ENCODE data around the gene MYO7B. TPM values are rescaled to one million over a fixed set of nuclear protein-coding genes. Genes with fewer than 3 reads are reported as not detected.

MYO7B gene
- total RNA-seq, 2 experiments from 2014 or later: 0.65 to 1.2 TPM

DNA sequence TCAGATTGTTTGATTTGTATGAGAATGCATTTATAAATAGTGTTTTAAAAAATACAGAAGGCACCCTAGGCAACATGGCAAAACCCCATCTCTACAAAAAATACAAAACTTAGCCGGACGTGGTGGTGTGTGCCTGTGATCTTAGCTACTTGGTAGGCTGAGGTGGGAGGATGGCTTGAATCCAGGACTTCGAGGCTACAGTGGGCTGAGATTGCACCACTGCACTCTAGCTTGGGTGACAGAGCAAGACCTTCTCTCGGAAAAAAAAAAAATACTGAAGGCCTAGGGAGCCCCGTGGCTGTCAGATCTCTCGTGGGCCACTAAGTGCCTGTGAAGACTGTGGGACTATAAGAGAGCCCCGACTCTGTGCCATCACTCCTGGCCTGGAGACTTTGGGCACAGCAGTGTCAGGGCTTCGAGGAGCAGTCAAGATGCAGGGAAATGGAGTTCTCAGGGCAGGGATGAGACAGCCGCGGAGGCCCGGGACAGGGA lies 40.5 kb downstream of the MYO7B start:
- Mint-ChIP-seq H3K4me3 (no peak overlapping the region), H3K27ac (no peak overlapping the region), H3K36me3 (ENCODE audit: low read depth) (no peaks in the 10 kb centered on the region), H3K4me1 (ENCODE audit: low read depth) (peaks cover 15% of the 10 kb centered on the region), H3K9me3 (no peaks in the 10 kb centered on the region), H3K27me3 (no peaks in the 10 kb centered on the region)
- TF ChIP-seq, protein P1, sequence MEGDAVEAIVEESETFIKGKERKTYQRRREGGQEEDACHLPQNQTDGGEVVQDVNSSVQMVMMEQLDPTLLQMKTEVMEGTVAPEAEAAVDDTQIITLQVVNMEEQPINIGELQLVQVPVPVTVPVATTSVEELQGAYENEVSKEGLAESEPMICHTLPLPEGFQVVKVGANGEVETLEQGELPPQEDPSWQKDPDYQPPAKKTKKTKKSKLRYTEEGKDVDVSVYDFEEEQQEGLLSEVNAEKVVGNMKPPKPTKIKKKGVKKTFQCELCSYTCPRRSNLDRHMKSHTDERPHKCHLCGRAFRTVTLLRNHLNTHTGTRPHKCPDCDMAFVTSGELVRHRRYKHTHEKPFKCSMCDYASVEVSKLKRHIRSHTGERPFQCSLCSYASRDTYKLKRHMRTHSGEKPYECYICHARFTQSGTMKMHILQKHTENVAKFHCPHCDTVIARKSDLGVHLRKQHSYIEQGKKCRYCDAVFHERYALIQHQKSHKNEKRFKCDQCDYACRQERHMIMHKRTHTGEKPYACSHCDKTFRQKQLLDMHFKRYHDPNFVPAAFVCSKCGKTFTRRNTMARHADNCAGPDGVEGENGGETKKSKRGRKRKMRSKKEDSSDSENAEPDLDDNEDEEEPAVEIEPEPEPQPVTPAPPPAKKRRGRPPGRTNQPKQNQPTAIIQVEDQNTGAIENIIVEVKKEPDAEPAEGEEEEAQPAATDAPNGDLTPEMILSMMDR (IDR thresholded peaks at IDR 0.05): no peak
- CTCF ChIA-PET: interaction anchor here (1.0 to 3.5 kb wide), 3 partner anchors 11 to 77 kb away, joined by 3 to 26 read pairs (median 4); no protein-coding TSS in a partner anchor
- no peak for ATAC-seq
- intact Hi-C loops (cut with micrococcal nuclease): no loop called here
- POLR2A ChIA-PET: no interaction called here
- DNase-seq: no peak

DNA sequence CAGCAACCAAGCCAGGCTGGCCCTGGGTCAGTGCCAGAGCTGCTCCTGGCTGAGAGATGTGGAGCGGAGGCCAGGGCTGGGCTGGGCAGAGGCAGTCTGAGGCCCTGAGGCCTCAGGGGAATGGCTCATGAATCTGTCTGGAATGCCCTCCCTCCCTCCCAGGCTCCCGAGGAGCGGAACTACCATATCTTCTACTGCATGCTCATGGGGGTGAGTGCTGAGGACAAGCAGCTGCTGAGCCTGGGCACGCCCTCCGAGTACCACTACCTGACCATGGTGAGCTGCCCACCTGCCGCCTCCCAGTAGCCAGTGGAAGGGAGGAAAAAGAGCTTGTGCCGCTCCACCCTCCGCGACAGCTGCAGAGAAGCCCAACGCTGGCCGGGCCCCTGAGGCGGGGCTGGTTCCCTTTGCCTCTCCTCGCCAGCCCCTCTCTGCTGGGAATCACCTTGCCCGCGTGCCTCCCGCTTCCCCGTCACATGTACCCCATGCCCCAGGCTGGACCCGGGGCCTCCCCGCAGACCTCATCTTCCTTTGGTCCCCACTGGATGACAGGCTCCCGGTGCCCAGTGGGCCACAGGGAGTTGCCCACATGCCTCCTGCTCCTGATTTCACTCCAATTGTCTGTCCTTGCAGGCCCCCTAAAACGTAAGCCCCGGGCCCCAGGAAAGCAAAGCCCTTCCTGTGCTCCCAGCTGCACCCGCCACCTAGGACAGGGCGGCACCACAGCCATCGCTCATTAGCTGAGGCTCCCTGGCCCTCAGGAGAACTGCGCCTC lies 41.1 kb downstream of the MYO7B start:
- no peaks in the 10 kb centered on the region for H3K27me3 Mint-ChIP-seq
- ATAC-seq: no peak
- ChIA-PET CTCF (interaction anchor here (3.5 kb wide), 1 partner anchor 14 kb away, joined by 26 read pairs; no protein-coding TSS in a partner anchor), POLR2A (no interaction called here)
- no peaks in the 10 kb centered on the region for H3K9me3 Mint-ChIP-seq
- H3K4me3 Mint-ChIP-seq: no peak overlapping the region
- TF ChIP-seq, protein P1 (IDR thresholded peaks at IDR 0.05): no peak
- no peak overlapping the region for H3K27ac Mint-ChIP-seq
- DNase-seq: no peak
- intact Hi-C loops (cut with micrococcal nuclease): no loop called here
- peaks cover 15% of the 10 kb centered on the region for H3K4me1 Mint-ChIP-seq (ENCODE audit: low read depth)
- H3K36me3 Mint-ChIP-seq (ENCODE audit: low read depth): no peaks in the 10 kb centered on the region

DNA sequence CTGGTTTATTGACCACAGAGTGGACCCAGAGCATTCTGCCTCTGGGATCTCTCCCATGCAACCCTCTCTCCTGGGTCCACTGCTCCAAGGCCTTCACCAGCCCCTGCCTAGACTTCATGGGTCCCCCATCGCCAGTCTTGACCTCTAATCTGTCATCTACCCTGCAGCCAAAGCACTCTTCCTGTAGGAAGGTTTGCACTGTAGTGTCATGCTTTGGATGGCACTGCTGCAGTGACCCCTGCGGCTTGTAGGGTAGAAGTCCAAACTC lies 41.7 kb downstream of the MYO7B start:
- TF ChIP-seq, protein P1 (IDR thresholded peaks at IDR 0.05): no peak
- Mint-ChIP-seq H3K27me3 (no peaks in the 10 kb centered on the region), H3K9me3 (no peaks in the 10 kb centered on the region), H3K4me1 (ENCODE audit: low read depth) (peaks cover 15% of the 10 kb centered on the region), H3K27ac (no peak overlapping the region), H3K4me3 (no peak overlapping the region), H3K36me3 (ENCODE audit: low read depth) (no peaks in the 10 kb centered on the region)
- POLR2A ChIA-PET: no interaction called here
- DNase-seq (no peak), ATAC-seq (no peak)
- intact Hi-C loops (cut with micrococcal nuclease): no loop called here
- CTCF ChIA-PET: interaction anchor here (3.5 kb wide), 1 partner anchor 14 kb away, joined by 26 read pairs; no protein-coding TSS in a partner anchor

DNA sequence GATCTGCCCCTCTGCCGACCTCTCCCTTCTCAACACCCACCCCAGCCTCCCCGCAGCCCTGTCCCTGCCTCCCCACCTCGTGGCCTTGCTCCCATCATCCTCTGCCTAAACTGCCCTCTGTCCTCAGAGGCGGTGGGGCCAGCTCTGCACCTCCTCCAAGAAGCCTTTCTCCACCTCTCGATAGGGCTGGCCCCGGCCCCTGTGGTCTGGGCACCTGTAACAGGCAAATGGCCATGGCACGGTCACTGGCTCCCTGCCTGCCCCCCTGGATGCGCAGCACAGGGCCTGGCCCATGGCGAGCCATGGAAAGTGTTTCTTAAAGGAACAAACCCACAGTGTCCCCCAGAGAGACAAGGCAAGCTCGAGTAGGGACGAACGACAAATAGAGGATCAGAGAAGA lies 42.0 kb downstream of the MYO7B start:
- CTCF ChIA-PET: interaction anchor here (3.5 kb wide), 1 partner anchor 13 kb away, joined by 26 read pairs; no protein-coding TSS in a partner anchor

DNA sequence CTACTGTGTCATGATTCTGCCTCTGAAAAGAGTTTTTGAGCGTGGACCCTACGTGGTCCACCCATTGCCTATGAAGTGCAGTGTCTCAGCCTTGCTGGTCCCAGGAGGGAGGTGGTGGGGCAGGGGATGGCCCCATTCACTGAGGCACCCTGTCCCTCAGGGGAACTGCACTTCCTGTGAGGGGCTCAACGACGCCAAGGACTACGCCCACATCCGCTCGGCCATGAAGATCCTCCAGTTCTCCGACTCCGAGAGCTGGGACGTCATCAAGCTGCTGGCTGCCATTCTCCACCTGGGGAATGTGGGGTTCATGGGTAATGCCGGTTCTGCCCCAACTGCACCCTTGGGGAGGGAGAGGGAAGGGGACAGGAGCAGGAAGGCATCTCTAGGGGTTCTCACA lies 42.5 kb downstream of the MYO7B start:
- POLR2A ChIA-PET: interaction anchor here (1.1 kb wide), 1 partner anchor 25 kb away, joined by 3 read pairs; no protein-coding TSS in a partner anchor
- H3K36me3 Mint-ChIP-seq (ENCODE audit: low read depth): no peaks in the 10 kb centered on the region
- H3K4me1 Mint-ChIP-seq (ENCODE audit: low read depth): peaks cover 15% of the 10 kb centered on the region
- no peak overlapping the region for H3K27ac Mint-ChIP-seq
- TF ChIP-seq, protein P1 (IDR thresholded peaks at IDR 0.05): no peak
- H3K9me3 Mint-ChIP-seq: no peaks in the 10 kb centered on the region
- CTCF ChIA-PET: interaction anchor here (1.1 kb wide), 1 partner anchor 13 kb away, joined by 5 read pairs; no protein-coding TSS in a partner anchor
- H3K27me3 Mint-ChIP-seq: no peaks in the 10 kb centered on the region
- intact Hi-C loops (cut with micrococcal nuclease): no loop called here
- ATAC-seq (no peak), DNase-seq (no peak)
- no peak overlapping the region for H3K4me3 Mint-ChIP-seq

More for the DNA sequence above, 42.0 kb downstream of the MYO7B start:
- ATAC-seq: no peak
- POLR2A ChIA-PET: no interaction called here
- Mint-ChIP-seq H3K9me3 (no peaks in the 10 kb centered on the region), H3K36me3 (ENCODE audit: low read depth) (no peaks in the 10 kb centered on the region), H3K4me3 (no peak overlapping the region), H3K27ac (no peak overlapping the region), H3K4me1 (ENCODE audit: low read depth) (peaks cover 15% of the 10 kb centered on the region), H3K27me3 (no peaks in the 10 kb centered on the region)
- DNase-seq: no peak
- intact Hi-C loops (cut with micrococcal nuclease): no loop called here
- TF ChIP-seq, protein P1 (IDR thresholded peaks at IDR 0.05): no peak
